IPS-18c (cell line): Measurements from ENCODE around the gene ZNF80.

Source experiments
- H3K4me3 ChIP-seq: 2 replicates; pipeline ENCODE4 v1.7.0; 2013; ENCODE audit warnings: low read depth, mild to moderate bottlenecking, low read length, moderate library complexity; ENCODE audit not compliant: insufficient read depth
- H3K9me3 ChIP-seq: one replicate; pipeline ENCODE4 v1.6.1; 2013; ENCODE audit warnings: mild to moderate bottlenecking, low read length, moderate library complexity; ENCODE audit not compliant: control insufficient read depth, insufficient read depth

Gene ZNF80

DNA sequence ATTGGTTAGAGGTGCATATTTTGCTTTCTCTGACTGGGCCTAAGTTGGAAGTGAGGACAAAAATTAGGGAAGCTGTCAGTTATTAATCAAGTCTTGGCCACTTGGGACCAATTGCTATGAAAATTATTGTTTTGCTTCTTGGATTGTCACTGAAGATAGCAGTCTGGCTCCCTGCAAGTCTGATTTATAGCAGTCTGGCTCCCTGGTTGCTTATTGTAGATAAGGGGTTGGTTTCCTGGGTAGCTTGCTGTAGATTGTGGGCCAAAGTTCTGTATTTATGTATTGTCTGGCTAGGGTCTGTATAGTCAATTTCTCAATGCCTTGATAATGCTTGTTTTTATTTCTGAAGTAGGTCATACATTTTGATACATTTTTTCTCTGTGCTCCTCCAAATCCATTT is 45.2 kb downstream of the ZNF80 start:
- Histone ChIP-seq H3K4me3 (no peak overlapping the region), H3K9me3 (no peaks in the 10 kb centered on the region)

DNA sequence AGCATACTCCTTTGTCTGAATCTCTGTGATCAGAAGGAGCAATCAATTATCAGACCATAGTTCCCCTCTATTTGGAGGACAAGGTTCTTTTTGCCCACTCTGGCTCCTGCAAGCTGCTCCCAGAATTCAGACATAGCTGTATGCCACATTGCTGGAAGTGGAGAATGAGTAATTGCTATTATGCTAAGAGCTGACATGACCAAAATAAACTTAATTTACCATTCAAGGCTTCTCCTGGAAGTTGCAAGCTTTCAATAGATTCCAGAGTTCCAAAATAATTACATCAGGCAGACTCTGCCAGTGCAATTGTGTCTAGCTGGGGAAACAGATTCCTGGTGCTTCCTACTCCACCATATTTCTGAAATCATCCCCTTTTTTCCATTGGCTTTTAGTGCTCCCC is 50.9 kb downstream of the ZNF80 start:
- Histone ChIP-seq H3K4me3 (no peak overlapping the region), H3K9me3 (no peaks in the 10 kb centered on the region)
